ENCODE data around the gene GP1BB. TPM values are rescaled to one million over a fixed set of nuclear protein-coding genes. Genes with fewer than 3 reads are reported as not detected.

The GP1BB gene
- polyA plus RNA-seq, 1 of the 3 experiments (the other 2 are of a cell fraction): 1.5 TPM

- WGBS (ENCODE audit: low lambda C conversion rate): 75% methylated on average over 6 of the region's 10 CpGs
- TF ChIP-seq NRF1 (IDR thresholded peaks at IDR 0.05; ENCODE audit: low read depth, low read length) (no peak), RCOR1 (IDR thresholded peaks at IDR 0.05; ENCODE audit: low read length) (no peak), FOSL2 (IDR thresholded peaks at IDR 0.05; ENCODE audit: borderline replicate concordance, low read depth) (no peak), POLR2AphosphoS5 (IDR thresholded peaks at IDR 0.05; ENCODE audit: low read depth, low read length) (no peak), TEAD4 (IDR thresholded peaks at IDR 0.05; ENCODE audit: borderline replicate concordance, insufficient read depth) (no peak), REST (IDR thresholded peaks at IDR 0.05; ENCODE audit: low read depth, low read length) (no peak), ELF1 (IDR thresholded peaks at IDR 0.05) (no peak), YY1 (IDR thresholded peaks at IDR 0.05; ENCODE audit: low read depth) (no peak), CHD2 (IDR thresholded peaks at IDR 0.05; ENCODE audit: low read length, partially characterized antibody) (no peak), CTCF (IDR thresholded peaks at IDR 0.05) (no peak), EZH2phosphoT487 (IDR thresholded peaks at IDR 0.05; ENCODE audit: borderline replicate concordance, low read depth) (no peak)
- TF ChIP-seq, protein P1, sequence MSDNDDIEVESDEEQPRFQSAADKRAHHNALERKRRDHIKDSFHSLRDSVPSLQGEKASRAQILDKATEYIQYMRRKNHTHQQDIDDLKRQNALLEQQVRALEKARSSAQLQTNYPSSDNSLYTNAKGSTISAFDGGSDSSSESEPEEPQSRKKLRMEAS (IDR thresholded peaks at IDR 0.05; ENCODE audit: low read depth): no peak
- TF ChIP-seq, protein P2, sequence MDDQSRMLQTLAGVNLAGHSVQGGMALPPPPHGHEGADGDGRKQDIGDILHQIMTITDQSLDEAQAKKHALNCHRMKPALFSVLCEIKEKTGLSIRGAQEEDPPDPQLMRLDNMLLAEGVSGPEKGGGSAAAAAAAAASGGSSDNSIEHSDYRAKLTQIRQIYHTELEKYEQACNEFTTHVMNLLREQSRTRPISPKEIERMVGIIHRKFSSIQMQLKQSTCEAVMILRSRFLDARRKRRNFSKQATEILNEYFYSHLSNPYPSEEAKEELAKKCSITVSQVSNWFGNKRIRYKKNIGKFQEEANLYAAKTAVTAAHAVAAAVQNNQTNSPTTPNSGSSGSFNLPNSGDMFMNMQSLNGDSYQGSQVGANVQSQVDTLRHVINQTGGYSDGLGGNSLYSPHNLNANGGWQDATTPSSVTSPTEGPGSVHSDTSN (IDR thresholded peaks at IDR 0.05): no peak
- H3K9me2 ChIP-seq: no peaks in the 10 kb centered on the region
- H4K20me1 ChIP-seq (ENCODE audit: insufficient read depth): no peaks in the 10 kb centered on the region
- peaks cover 0 to 7% of the 10 kb centered on the region in 2 experiments; a peak in 1 of 4 replicates for H3K4me1 ChIP-seq (ENCODE audit: control insufficient read depth in 1 of 2, insufficient read depth in 2 of 2, low read depth in 1 of 2, low read length in 1 of 2)
- DNase-seq: no peak
- H3K9ac ChIP-seq: no peak overlapping the region
- ChIA-PET CTCF (interaction anchor here (0.7 to 2.0 kb wide), 5 partner anchors 22 to 157 kb away, joined by 3 to 9 read pairs (median 3); no protein-coding TSS in a partner anchor), POLR2A (no interaction called here)
- no peak overlapping the region for H3K27ac ChIP-seq (ENCODE audit: low read depth in 2 of 2, low read length in 1 of 2)
- H3F3A ChIP-seq (replicated peaks; ENCODE audit: insufficient read depth): no peaks in the 10 kb centered on the region
- H2AFZ ChIP-seq (ENCODE audit: low read depth): no peak overlapping the region
- no peaks in the 10 kb centered on the region for H3K9me3 ChIP-seq
- H3K4me2 ChIP-seq: no peak overlapping the region
- H3K79me2 ChIP-seq (ENCODE audit: insufficient read depth): no peaks in the 10 kb centered on the region
- H3K36me3 ChIP-seq (replicated peaks in 1 of 2; ENCODE audit: control insufficient read depth in 1 of 2, insufficient read depth in 2 of 2, low read length in 1 of 2): no peaks in the 10 kb centered on the region
- H3K4me3 ChIP-seq (ENCODE audit: low read depth in 2 of 2, low read length in 1 of 2): no peak overlapping the region
- H3K27me3 ChIP-seq (ENCODE audit: insufficient read depth): peaks cover 37% of the 10 kb centered on the region
Observed at GRCh38 chr22:19753090-19753842, 29.9 kb downstream of the GP1BB start.

Measured in SK-N-SH (cell line).